H1 (cell line): ENCODE results near the gene MB. TPM values are rescaled to one million over a fixed set of nuclear protein-coding genes. Genes with fewer than 3 reads are reported as not detected.

ENCODE experiments used
- CTCF ChIA-PET: fragments of 300-600 bp; sonication (Branson Sonifier 250); formaldehyde crosslinking; loops from one replicate; lab custom pipeline; 2021; ENCODE audit not compliant: partially characterized antibody; lab: Charles Lee
- POLR2A ChIA-PET: fragments of 300-600 bp; sonication (Branson Sonifier 250); formaldehyde crosslinking; loops from one replicate; lab custom pipeline; 2021; ENCODE audit warnings: inconsistent platforms; ENCODE audit not compliant: partially characterized antibody; lab: Charles Lee
- DNase-seq, 2 experiments: peaks; one replicate each; pipeline versions ENCODE4 v3.0.0 to v3.0.0-alpha.2; 2010 to 2022; ENCODE audit warnings: low spot score in 2 of 2, low read depth in 1 of 2, mixed read lengths in 1 of 2
- FAIRE-seq: peaks from 2 replicates; lab custom pipeline; 2011; peaks lifted over from hg19 to GRCh38; lab: Jason Lieb, UNC
- H2AFZ ChIP-seq: 2 replicates; pipeline ENCODE4 v1.8.1; 2012; ENCODE audit warnings: low read length, inconsistent platforms
- H2AK5ac ChIP-seq: 2 replicates; pipeline ENCODE4 v1.6.1; 2013; ENCODE audit warnings: low read depth, low read length
- H2BK120ac ChIP-seq: replicated peaks from 2 replicates; pipeline ENCODE3; 2013; ENCODE audit warnings: low read depth, low read length, inconsistent platforms
- H2BK12ac ChIP-seq: 2 replicates; pipeline ENCODE4 v1.6.1; 2013; ENCODE audit warnings: low read depth, low read length
- H2BK15ac ChIP-seq: 2 replicates; pipeline ENCODE4 v1.6.1; 2013; ENCODE audit warnings: low read length
- H2BK20ac ChIP-seq: 2 replicates; pipeline ENCODE4 v1.6.1; 2013; ENCODE audit warnings: low read length
- H2BK5ac ChIP-seq: 2 replicates; pipeline ENCODE4 v1.6.1; 2013; ENCODE audit warnings: low read depth, low read length
- H3K14ac ChIP-seq: 2 replicates; pipeline ENCODE4 v1.6.1; 2013; ENCODE audit warnings: inconsistent platforms; ENCODE audit not compliant: insufficient read length
- H3K18ac ChIP-seq: 2 replicates; pipeline ENCODE4 v1.6.1; 2013; ENCODE audit warnings: low read length; ENCODE audit errors: extremely low read depth
- H3K23ac ChIP-seq: 2 replicates; pipeline ENCODE4 v1.6.1; 2013; ENCODE audit warnings: inconsistent platforms; ENCODE audit not compliant: insufficient read length
- H3K23me2 ChIP-seq: 2 replicates; pipeline ENCODE4 v1.6.1; 2013; ENCODE audit warnings: low read depth, low read length
- H3K27ac ChIP-seq: 2 replicates; pipeline ENCODE4 v1.6.1; 2011; ENCODE audit warnings: low read depth, low read length, inconsistent platforms
- H3K27me3 ChIP-seq, 4 experiments: replicated peaks in 1 of 4; 1 replicate in 1 of 4; 2 replicates in 3 of 4; pipeline versions ENCODE4 v1.6.1 to v1.8.1; 2011 to 2013; ENCODE audit warnings: low read length in 3 of 4, mild to moderate bottlenecking in 3 of 4, inconsistent platforms in 2 of 4, mixed read lengths in 2 of 4, moderate library complexity in 1 of 4; ENCODE audit not compliant: control insufficient read depth in 3 of 4, insufficient read depth in 3 of 4; ENCODE audit errors: extremely low read depth in 1 of 4
- H3K36me3 ChIP-seq, 4 experiments: 2 replicates each; pipeline versions ENCODE4 v1.6.1 to v1.8.1; 2011 to 2013; ENCODE audit warnings: mild to moderate bottlenecking in 4 of 4, low read length in 3 of 4, moderate library complexity in 2 of 4, control low read depth in 1 of 4, inconsistent platforms in 1 of 4; ENCODE audit not compliant: insufficient read depth in 4 of 4, control insufficient read depth in 2 of 4
- H3K4ac ChIP-seq: replicated peaks from 2 replicates; pipeline ENCODE3; 2013; ENCODE audit warnings: low read length, low read depth, mixed read lengths, inconsistent platforms; ENCODE audit not compliant: insufficient read length
- H3K4me1 ChIP-seq, 4 experiments: replicated peaks in 1 of 4; 1 replicate in 1 of 4; 2 replicates in 3 of 4; pipeline versions ENCODE4 v1.6.1 to v1.8.1; 2011 to 2013; ENCODE audit warnings: low read length in 3 of 4, inconsistent platforms in 2 of 4, mixed read lengths in 1 of 4; ENCODE audit not compliant: insufficient read depth in 4 of 4, control insufficient read depth in 3 of 4
- H3K4me2 ChIP-seq, 2 experiments: 2 replicates each; pipeline versions ENCODE4 v1.6.1 to v1.8.1; 2011 to 2013; ENCODE audit warnings: low read depth in 2 of 2, low read length in 2 of 2, control low read depth in 1 of 2, inconsistent platforms in 1 of 2, mild to moderate bottlenecking in 1 of 2; ENCODE audit not compliant: insufficient read depth in 1 of 2
- H3K4me3 ChIP-seq, 4 experiments: fragments of 200-600, 300-600 bp in 1 of 4; sonication (generic), shearing (Covaris generic), sonication (Bioruptor Twin) in 1 of 4; 2 replicates each; pipeline versions ENCODE4 v1.5.1 to v1.8.1; 2011 to 2016; ENCODE audit warnings: low read length in 4 of 4, low read depth in 3 of 4, control low read depth in 2 of 4, inconsistent platforms in 2 of 4, mild to moderate bottlenecking in 2 of 4, mixed read lengths in 1 of 4, moderate library complexity in 1 of 4; ENCODE audit not compliant: insufficient read depth in 2 of 4; ENCODE audit errors: extremely low read depth in 1 of 4
- H3K56ac ChIP-seq: replicated peaks from 2 replicates; pipeline ENCODE3; 2013; ENCODE audit warnings: low read depth, mild to moderate bottlenecking, mixed read lengths, low read length, inconsistent platforms; ENCODE audit not compliant: insufficient read length
- H3K79me1 ChIP-seq: 2 replicates; pipeline ENCODE4 v1.6.1; 2013; ENCODE audit warnings: low read depth, low read length, control low read depth
- H3K79me2 ChIP-seq, 2 experiments: 2 replicates each; pipeline versions ENCODE4 v1.6.1 to v1.8.1; 2012 to 2013; ENCODE audit warnings: low read length in 2 of 2, mild to moderate bottlenecking in 2 of 2, inconsistent platforms in 1 of 2; ENCODE audit not compliant: insufficient read depth in 2 of 2, control insufficient read depth in 1 of 2
- H3K9ac ChIP-seq, 4 experiments: replicated peaks in 1 of 4; 1 replicate in 1 of 4; 2 replicates in 3 of 4; pipeline versions ENCODE4 v1.6.1 to v1.8.1; 2011 to 2013; ENCODE audit warnings: low read depth in 3 of 4, low read length in 3 of 4, control low read depth in 2 of 4, mild to moderate bottlenecking in 2 of 4, moderate library complexity in 2 of 4, inconsistent platforms in 1 of 4; ENCODE audit errors: extremely low read depth in 1 of 4
- H3K9me3 ChIP-seq, 2 experiments: 2 replicates each; pipeline versions ENCODE4 v1.6.1 to v1.8.1; 2012 to 2013; ENCODE audit warnings: mild to moderate bottlenecking in 2 of 2, moderate library complexity in 2 of 2, control low read depth in 1 of 2, inconsistent platforms in 1 of 2, low read depth in 1 of 2, low read length in 1 of 2, mixed read lengths in 1 of 2; ENCODE audit not compliant: insufficient read depth in 2 of 2
- H4K20me1 ChIP-seq, 2 experiments: replicated peaks in 1 of 2; 2 replicates each; pipeline versions ENCODE3 to v1.8.1; 2011 to 2013; ENCODE audit warnings: inconsistent platforms in 2 of 2, low read length in 2 of 2, mild to moderate bottlenecking in 1 of 2; ENCODE audit not compliant: insufficient read depth in 2 of 2, control insufficient read depth in 1 of 2
- H4K5ac ChIP-seq: 2 replicates; pipeline ENCODE4 v1.6.1; 2013; ENCODE audit warnings: low read length, low read depth, mixed read lengths, inconsistent platforms; ENCODE audit not compliant: insufficient read length
- H4K8ac ChIP-seq: 2 replicates; pipeline ENCODE4 v1.8.0; 2013; ENCODE audit warnings: mild to moderate bottlenecking, moderate library complexity, low read length, inconsistent platforms; ENCODE audit not compliant: insufficient read depth; ENCODE audit errors: extremely low read depth
- H4K91ac ChIP-seq: replicated peaks from 2 replicates; pipeline ENCODE3; 2013; ENCODE audit warnings: low read length, mixed read lengths, inconsistent platforms; ENCODE audit not compliant: insufficient read length
- BRCA1 ChIP-seq: IDR thresholded peaks from 2 replicates; pipeline ENCODE4 v1.6.1; 2012; ENCODE audit warnings: low read depth, low read length, improper control_type of control experiment
- GTF2F1 ChIP-seq: IDR thresholded peaks from 2 replicates; pipeline ENCODE4 v1.6.1; 2012; ENCODE audit warnings: low read depth, low read length, improper control_type of control experiment, borderline replicate concordance
- NANOG ChIP-seq: IDR thresholded peaks from 2 replicates; pipeline ENCODE4 v1.6.1; 2011; ENCODE audit warnings: low read length, low read depth, mild to moderate bottlenecking, inconsistent platforms; ENCODE audit not compliant: insufficient read depth, poor library complexity, severe bottlenecking
- POLR2AphosphoS5 ChIP-seq: IDR thresholded peaks from 2 replicates; pipeline ENCODE4 v1.6.1; 2011; ENCODE audit warnings: low read depth, low read length
- POU5F1 ChIP-seq: IDR thresholded peaks from 2 replicates; pipeline ENCODE4 v1.6.1; 2011; ENCODE audit warnings: low read depth, mild to moderate bottlenecking, low read length, moderate library complexity
- RBBP5 ChIP-seq: IDR thresholded peaks from 2 replicates; pipeline ENCODE4 v1.7.1; 2012; ENCODE audit warnings: low read depth, mild to moderate bottlenecking, inconsistent platforms, low read length, moderate library complexity, borderline replicate concordance
- RFX5 ChIP-seq: IDR thresholded peaks from 2 replicates; pipeline ENCODE4 v1.6.1; 2011; ENCODE audit warnings: low read depth, low read length, improper control_type of control experiment, borderline replicate concordance
- SIX5 ChIP-seq: IDR thresholded peaks from 2 replicates; pipeline ENCODE4 v1.6.1; 2011; ENCODE audit warnings: mild to moderate bottlenecking, low read depth, low read length
- SP4 ChIP-seq: IDR thresholded peaks from 2 replicates; pipeline ENCODE4 v1.6.1; 2012; ENCODE audit warnings: low read length, inconsistent platforms
- TAF7 ChIP-seq: optimal IDR thresholded peaks from 2 replicates; pipeline ENCODE3; 2011; ENCODE audit warnings: low read depth, mild to moderate bottlenecking, inconsistent platforms, low read length, moderate library complexity, borderline replicate concordance
- TBP ChIP-seq: IDR thresholded peaks from 2 replicates; pipeline ENCODE4 v1.6.1; 2011; ENCODE audit warnings: low read depth, low read length, improper control_type of control experiment
- TCF12 ChIP-seq: IDR thresholded peaks from 2 replicates; pipeline ENCODE4 v1.6.1; 2011; ENCODE audit warnings: low read depth, mild to moderate bottlenecking, low read length
- WGBS, 2 experiments: shearing (Covaris generic) in 1 of 2; methylation state at CpG; one replicate each; pipeline versions ENCODE4 v1.1.6 to v1.1.7; 2013 to 2015; ENCODE audit warnings: low lambda C conversion rate in 2 of 2, mixed read lengths in 2 of 2, inconsistent platforms in 1 of 2, low coverage in 1 of 2, missing lambda C conversion rate in 1 of 2; ENCODE audit not compliant: insufficient replicate concordance in 2 of 2, insufficient coverage in 1 of 2, insufficient read length in 1 of 2; ENCODE audit errors: extremely low coverage in 1 of 2, missing lambda C conversion rate in 1 of 2; 5-methylcytosine and 5-hydroxymethylcytosine counted together
- polyA plus RNA-seq, 7 experiments: library from polyadenylated mRNA; depleted of rRNA in 3 of 7; stranded (reverse) in 5 of 7; unstranded in 2 of 7; fragments of >200 nt in 5 of 7; fragments of 200-250 nt in 2 of 7; gene quantifications; 1 replicate in 5 of 7; 2 replicates in 1 of 7; 4 replicates in 1 of 7; pipeline versions ENCODE4 v1.2.1 to v1.2.3, GENCODE V29; 2011 to 2013; ENCODE audit warnings: missing spikeins in 2 of 7, mixed read lengths in 2 of 7
- total RNA-seq: library from RNA; stranded (reverse); fragmentation: NEBNext Ultra II Directional; extraction: Animal tissue kit (Norgen Biotek cat#: 25700); gene quantifications from 2 replicates; pipeline ENCODE4 v1.2.1, GENCODE V29; 2021

MB gene
- total and polyA plus RNA-seq, 2 of the 8 experiments (the other 6 are each of a cell fraction or from before 2014, with no cell fraction given), result 1.5 TPM; not detected in 1

DNA sequence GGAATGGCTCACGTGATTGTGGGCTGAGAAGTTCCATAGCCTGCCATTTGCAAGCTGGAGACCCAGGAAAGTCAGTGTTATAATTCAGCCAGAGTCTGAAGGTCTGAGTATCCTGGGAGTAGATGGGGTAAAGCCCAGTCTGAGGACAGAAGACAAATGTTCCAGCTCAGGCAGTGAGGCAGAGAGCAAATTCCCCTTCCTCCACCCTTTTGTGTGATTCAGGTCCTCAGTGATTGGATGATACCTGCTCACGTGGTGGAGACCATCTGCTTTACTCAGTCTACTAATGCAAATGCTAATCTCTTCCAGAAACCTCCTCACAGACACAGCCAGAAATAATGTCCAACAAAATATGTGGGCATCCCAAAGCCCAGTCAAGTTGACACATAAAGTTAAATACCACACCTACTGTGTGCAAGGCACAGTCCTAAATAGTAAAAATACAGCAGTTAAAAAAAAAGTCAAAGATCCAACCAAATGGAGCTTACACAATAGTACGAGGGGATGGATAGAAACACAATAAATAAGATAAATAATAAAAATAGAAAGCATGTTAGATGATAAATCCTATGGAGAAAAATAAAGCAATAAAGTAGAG lies 17.9 kb upstream of the MB start:
- no peak overlapping the region for H3K18ac ChIP-seq
- H3K9ac ChIP-seq, result no peak overlapping the region
- no peaks in the 10 kb centered on the region for H3K79me2 ChIP-seq
- no peak overlapping the region for H3K23ac ChIP-seq
- no peaks in the 10 kb centered on the region; a peak in 1 of 8 replicates for H3K36me3 ChIP-seq
- WGBS, 2 experiments, result 90% methylated on average over 3 of the region's 3 CpGs; no CpG with 5 or more reads in 1 of the 2 experiments
- no peak overlapping the region for H3K56ac ChIP-seq
- no peak overlapping the region for H2BK5ac ChIP-seq
- ChIA-PET POLR2A (no interaction called here), CTCF (interaction anchor here (0.8 to 2.1 kb wide), 5 partner anchors 49 to 422 kb away, joined by 3 to 7 read pairs (median 4); no protein-coding TSS in a partner anchor)
- H2BK120ac ChIP-seq, result no peak overlapping the region
- no peak overlapping the region for H2BK20ac ChIP-seq
- H3K79me1 ChIP-seq, result no peaks in the 10 kb centered on the region
- no peak overlapping the region for H4K91ac ChIP-seq
- H3K14ac ChIP-seq, result no peak overlapping the region
- H2BK12ac ChIP-seq, result no peak overlapping the region
- no peak for FAIRE-seq
- no peaks in the 10 kb centered on the region for H3K9me3 ChIP-seq
- H3K4me2 ChIP-seq, result no peak overlapping the region
- no peak for TF ChIP-seq POLR2AphosphoS5
- no peak for TF ChIP-seq POU5F1
- no peak for TF ChIP-seq GTF2F1
- TF ChIP-seq TBP, result no peak
- TF ChIP-seq RBBP5, result no peak
- TF ChIP-seq RFX5, result no peak
- no peak for TF ChIP-seq SIX5
- TF ChIP-seq BRCA1, result no peak
- no peak for TF ChIP-seq NANOG
- no peak for TF ChIP-seq TAF7
- TF ChIP-seq SP4, result no peak
- TF ChIP-seq TCF12, result no peak
- H4K20me1 ChIP-seq, result peaks cover 0 to 3% of the 10 kb centered on the region in 2 experiments
- H3K23me2 ChIP-seq, result peaks cover 4% of the 10 kb centered on the region
- no peak overlapping the region for H4K8ac ChIP-seq
- peaks cover 0 to 15% (median 5%) of the 10 kb centered on the region in 4 experiments; a peak in 4 of 7 replicates for H3K4me1 ChIP-seq
- H3K27ac ChIP-seq, result no peak overlapping the region
- H2BK15ac ChIP-seq, result no peak overlapping the region
- no peak overlapping the region for H4K5ac ChIP-seq
- DNase-seq, result no peak
- H2AFZ ChIP-seq, result no peak overlapping the region
- no peak overlapping the region for H3K4ac ChIP-seq
- no peaks in the 10 kb centered on the region; a peak in 1 of 7 replicates for H3K27me3 ChIP-seq
- no peak overlapping the region for H2AK5ac ChIP-seq
- H3K4me3 ChIP-seq, result no peak overlapping the region
